ENCODE results near the gene PRICKLE4.

DNA sequence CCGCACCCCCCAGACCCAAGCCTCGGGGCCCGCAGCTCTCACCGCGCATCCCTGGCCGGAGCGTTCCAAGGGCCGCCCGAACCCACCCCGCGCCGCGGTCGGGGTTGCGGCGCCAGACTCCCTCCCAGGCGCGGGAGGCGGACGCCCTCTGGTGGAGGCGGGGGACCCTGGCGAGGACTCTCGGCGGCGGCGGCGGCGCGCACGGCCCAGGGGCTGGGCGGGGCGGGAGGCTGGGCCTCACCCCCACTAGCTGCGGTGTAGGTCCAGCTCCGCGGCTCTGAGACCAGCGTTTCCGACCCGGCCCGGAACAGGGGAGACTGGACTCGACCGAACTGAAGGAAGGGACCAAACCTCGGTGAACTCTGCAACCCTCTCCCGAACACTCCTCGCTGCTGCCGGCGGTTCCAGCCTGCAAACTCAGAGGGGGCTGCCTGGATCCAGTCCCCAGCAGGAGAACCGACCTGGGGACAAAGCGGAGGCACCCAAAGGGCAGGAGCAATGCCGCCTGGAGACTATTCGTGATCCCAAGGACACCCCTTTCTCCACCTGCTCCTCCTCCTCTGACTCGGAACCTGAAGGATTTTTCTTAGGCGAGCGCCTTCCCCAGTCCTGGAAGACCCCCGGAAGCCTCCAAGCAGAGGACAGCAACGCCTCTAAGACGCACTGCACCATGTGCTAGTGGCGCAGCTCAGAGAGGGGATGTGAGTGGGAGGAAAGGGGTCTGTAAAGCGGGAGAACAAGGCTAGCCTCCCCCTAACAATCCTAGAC lies 6.1 kb downstream of the PRICKLE4 start:
- TF ChIP-seq CTCF (IDR thresholded peaks at IDR 0.05) (peak; percentile 93), POLR2AphosphoS5 (IDR thresholded peaks at IDR 0.05; ENCODE audit: low read depth, low read length) (0 out of 2 replicates have a peak, but pooled peaks have one; percentile 45), TCF7L2 (IDR thresholded peaks at IDR 0.05; ENCODE audit: low read depth, low read length) (0 out of 2 replicates have a peak, but pooled peaks have one; percentile 16)

All from Panc1 (cell line).